SK-N-MC (cell line): ENCODE data around the gene SPSB1.

Source experiments
- EZH2 ChIP-seq: fragments of 200-600 bp; sonication (generic); IDR thresholded peaks from one replicate; pipeline ENCODE4 v1.6.1; 2017; ENCODE audit warnings: antibody characterized with exemption
- POLR2AphosphoS5 ChIP-seq: IDR thresholded peaks from 2 replicates; pipeline ENCODE4 v1.6.1; 2012; ENCODE audit warnings: mild to moderate bottlenecking, low read depth, low read length, borderline replicate concordance

- no peak for TF ChIP-seq POLR2AphosphoS5
- no peak for TF ChIP-seq EZH2
Observed at GRCh38 chr1:9243066-9243739, 49.5 kb upstream of the SPSB1 start.
